ENCODE results near the gene DMXL2. TPM values are rescaled to one million over a fixed set of nuclear protein-coding genes. Genes with fewer than 3 reads are reported as not detected.
"Not testable (repeated sequence)": the region's sequence is repeated elsewhere in the genome, so short reads cannot be mapped to it uniquely, and the experiment has no call there.

DMXL2 gene
- total and polyA plus RNA-seq, 2 experiments from 2014 or later = 10.5 to 31.4 TPM

- no peak for TF ChIP-seq CTCF (IDR thresholded peaks at IDR 0.05; ENCODE audit: poor library complexity)
- no peak for TF ChIP-seq EZH2phosphoT487 (IDR thresholded peaks at IDR 0.05; ENCODE audit: low read depth, severe bottlenecking, unreplicated experiment)
- TF ChIP-seq EZH2 (IDR thresholded peaks at IDR 0.05; ENCODE audit: borderline replicate concordance) = no peak
- no peaks in the 10 kb centered on the region for H3K27me3 ChIP-seq
- 81% methylated on average over 5 of the region's 5 CpGs for WGBS (ENCODE audit: low lambda C conversion rate, missing lambda C conversion rate)
- no peak for DNase-seq (ENCODE audit: low spot score)
- no peaks in the 10 kb centered on the region for H3K36me3 ChIP-seq (replicated peaks; ENCODE audit: insufficient read depth, low read depth)
- H3K4me2 ChIP-seq = no peak overlapping the region
- H3K4me1 ChIP-seq (ENCODE audit: insufficient read depth) = no peaks in the 10 kb centered on the region
- no peak overlapping the region for H3K4me3 ChIP-seq
- no peaks in the 10 kb centered on the region for H3K79me2 ChIP-seq
- H3K27ac ChIP-seq = no peak overlapping the region
- no peaks in the 10 kb centered on the region for H3K9me3 ChIP-seq (ENCODE audit: low read depth)
- H4K20me1 ChIP-seq (ENCODE audit: insufficient read depth, poor library complexity, severe bottlenecking) = no peaks in the 10 kb centered on the region
- H2AFZ ChIP-seq = no peak overlapping the region
- no peaks in the 10 kb centered on the region for H3K9me2 ChIP-seq (replicated peaks; ENCODE audit: insufficient read depth)
These were observed 45.9 kb upstream of the DMXL2 start for GRCh38 chr15:51668446-51668845.

- Histone ChIP-seq H3K4me2 (no peak overlapping the region), H3K27ac (no peak overlapping the region)
- WGBS (ENCODE audit: low lambda C conversion rate, missing lambda C conversion rate) = 41% methylated on average over 6 of the region's 6 CpGs
These were observed 44.9 kb upstream of the DMXL2 start for GRCh38 chr15:51667478-51667877.

DNA sequence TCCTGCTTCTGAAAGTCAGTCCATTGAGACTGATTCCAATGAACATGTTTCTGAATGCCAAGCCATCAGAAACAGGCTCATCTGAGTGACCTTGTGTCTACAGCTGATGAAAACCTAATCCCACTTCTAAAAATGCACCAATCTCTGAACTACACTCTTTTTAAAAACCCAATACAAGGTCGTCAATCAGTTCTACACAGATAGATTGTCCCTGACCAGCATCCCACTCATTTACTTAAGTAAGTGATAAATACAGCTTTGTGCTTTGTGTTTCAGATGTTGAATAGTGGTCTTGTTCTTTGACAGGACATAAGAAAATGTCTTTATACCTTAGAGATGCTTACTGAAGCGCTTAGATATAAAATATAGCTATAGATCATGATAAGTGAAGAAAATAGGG lies 38.5 kb upstream of the DMXL2 start:
- Histone ChIP-seq H3K4me2 (no peak overlapping the region), H3K4me3 (no peak overlapping the region), H3K27me3 (no peaks in the 10 kb centered on the region), H3K9me3 (ENCODE audit: low read depth) (no peaks in the 10 kb centered on the region), H3K79me2 (no peaks in the 10 kb centered on the region), H3K27ac (no peak overlapping the region), H3K36me3 (replicated peaks; ENCODE audit: insufficient read depth, low read depth) (no peaks in the 10 kb centered on the region), H4K20me1 (ENCODE audit: insufficient read depth, poor library complexity, severe bottlenecking) (no peaks in the 10 kb centered on the region), H3K9me2 (replicated peaks; ENCODE audit: insufficient read depth) (no peaks in the 10 kb centered on the region), H2AFZ (no peak overlapping the region), H3K4me1 (ENCODE audit: insufficient read depth) (no peaks in the 10 kb centered on the region)
- TF ChIP-seq CTCF (IDR thresholded peaks at IDR 0.05; ENCODE audit: poor library complexity) = no peak
- TF ChIP-seq EZH2 (IDR thresholded peaks at IDR 0.05; ENCODE audit: borderline replicate concordance) = no peak
- TF ChIP-seq EZH2phosphoT487 (IDR thresholded peaks at IDR 0.05; ENCODE audit: low read depth, severe bottlenecking, unreplicated experiment) = no peak
- DNase-seq (ENCODE audit: low spot score) = no peak
- WGBS (ENCODE audit: low lambda C conversion rate, missing lambda C conversion rate) = 83% methylated on average over 2 of the region's 2 CpGs

More at GRCh38 chr15:51667478-51667877, 44.9 kb upstream of the DMXL2 start:
- Histone ChIP-seq H2AFZ (no peak overlapping the region), H3K9me2 (replicated peaks; ENCODE audit: insufficient read depth) (no peaks in the 10 kb centered on the region), H3K4me3 (no peak overlapping the region), H3K9me3 (ENCODE audit: low read depth) (no peaks in the 10 kb centered on the region), H3K4me1 (ENCODE audit: insufficient read depth) (no peaks in the 10 kb centered on the region), H3K79me2 (no peaks in the 10 kb centered on the region), H3K36me3 (replicated peaks; ENCODE audit: insufficient read depth, low read depth) (no peaks in the 10 kb centered on the region), H4K20me1 (ENCODE audit: insufficient read depth, poor library complexity, severe bottlenecking) (no peaks in the 10 kb centered on the region), H3K27me3 (no peaks in the 10 kb centered on the region)
- TF ChIP-seq CTCF (IDR thresholded peaks at IDR 0.05; ENCODE audit: poor library complexity) = no peak
- TF ChIP-seq EZH2phosphoT487 (IDR thresholded peaks at IDR 0.05; ENCODE audit: low read depth, severe bottlenecking, unreplicated experiment) = no peak
- TF ChIP-seq EZH2 (IDR thresholded peaks at IDR 0.05; ENCODE audit: borderline replicate concordance) = no peak
- DNase-seq (ENCODE audit: low spot score) = no peak

- no peak overlapping the region for H3K4me2 ChIP-seq
- no peaks in the 10 kb centered on the region for H3K36me3 ChIP-seq (replicated peaks; ENCODE audit: insufficient read depth, low read depth)
- WGBS (ENCODE audit: low lambda C conversion rate, missing lambda C conversion rate) = 91% methylated on average over 3 of the region's 3 CpGs
- no peak overlapping the region for H3K4me3 ChIP-seq
- H3K9me3 ChIP-seq (ENCODE audit: low read depth) = no peaks in the 10 kb centered on the region
- H3K4me1 ChIP-seq (ENCODE audit: insufficient read depth) = no peaks in the 10 kb centered on the region
- no peak overlapping the region for H3K27ac ChIP-seq
- no peaks in the 10 kb centered on the region for H4K20me1 ChIP-seq (ENCODE audit: insufficient read depth, poor library complexity, severe bottlenecking)
- no peak for DNase-seq (ENCODE audit: low spot score)
- no peak overlapping the region for H2AFZ ChIP-seq
- no peaks in the 10 kb centered on the region for H3K27me3 ChIP-seq
- TF ChIP-seq CTCF (IDR thresholded peaks at IDR 0.05; ENCODE audit: poor library complexity) (no peak), EZH2phosphoT487 (IDR thresholded peaks at IDR 0.05; ENCODE audit: low read depth, severe bottlenecking, unreplicated experiment) (no peak), EZH2 (IDR thresholded peaks at IDR 0.05; ENCODE audit: borderline replicate concordance) (no peak)
- no peaks in the 10 kb centered on the region for H3K79me2 ChIP-seq
- H3K9me2 ChIP-seq (replicated peaks; ENCODE audit: insufficient read depth) = no peaks in the 10 kb centered on the region
These were observed 36.1 kb upstream of the DMXL2 start for GRCh38 chr15:51658664-51659063.

DNA sequence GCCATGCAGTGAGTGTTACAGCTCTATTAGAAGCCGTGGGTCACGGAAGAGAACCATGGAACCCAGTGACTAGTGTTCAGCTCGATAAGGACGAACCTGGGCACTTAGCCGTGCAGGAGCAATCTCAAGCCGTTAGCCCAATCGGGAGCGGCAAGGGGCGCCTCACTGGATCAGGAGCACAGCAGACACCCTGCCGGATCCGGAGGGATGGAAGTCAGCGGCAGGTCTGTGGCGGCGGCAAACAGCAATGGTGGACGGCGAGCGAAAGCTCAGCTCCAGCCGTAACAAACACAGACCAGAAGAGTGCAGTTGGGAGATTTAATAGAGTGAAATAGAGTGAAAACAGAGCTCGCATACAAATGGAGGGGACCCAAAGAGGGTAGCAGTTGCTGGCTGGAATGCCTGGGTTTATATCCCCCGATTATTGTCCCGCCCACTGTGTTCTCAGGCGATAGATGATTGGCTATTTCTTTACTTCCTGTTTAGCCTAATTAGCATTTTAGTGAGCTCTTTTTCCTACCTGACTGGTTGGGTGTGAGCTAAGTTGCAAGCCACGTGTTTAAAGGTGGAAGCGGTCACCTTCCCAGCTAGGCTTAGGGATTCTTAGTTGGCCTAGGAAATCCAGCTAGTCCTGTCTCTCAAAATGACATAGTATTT lies 33.0 kb upstream of the DMXL2 start:
- H3K36me3 ChIP-seq (replicated peaks; ENCODE audit: insufficient read depth, low read depth); DNase-seq (ENCODE audit: low spot score); H3K27me3 ChIP-seq; H3K27ac ChIP-seq; H4K20me1 ChIP-seq (ENCODE audit: insufficient read depth, poor library complexity, severe bottlenecking); H2AFZ ChIP-seq; H3K4me2 ChIP-seq; H3K4me1 ChIP-seq (ENCODE audit: insufficient read depth); H3K79me2 ChIP-seq; H3K4me3 ChIP-seq; H3K9me3 ChIP-seq (ENCODE audit: low read depth); H3K9me2 ChIP-seq (replicated peaks; ENCODE audit: insufficient read depth): not testable (repeated sequence)
- WGBS (ENCODE audit: low lambda C conversion rate, missing lambda C conversion rate) = 96% methylated on average over 24 of the region's 24 CpGs

All from hepatocyte (in vitro differentiated cells).